ENCODE data around the gene HTR2C. TPM values are rescaled to one million over a fixed set of nuclear protein-coding genes. Genes with fewer than 3 reads are reported as not detected.

Gene HTR2C
- total RNA-seq, 1 experiment from 2014 or later: 1.5 TPM

DNA sequence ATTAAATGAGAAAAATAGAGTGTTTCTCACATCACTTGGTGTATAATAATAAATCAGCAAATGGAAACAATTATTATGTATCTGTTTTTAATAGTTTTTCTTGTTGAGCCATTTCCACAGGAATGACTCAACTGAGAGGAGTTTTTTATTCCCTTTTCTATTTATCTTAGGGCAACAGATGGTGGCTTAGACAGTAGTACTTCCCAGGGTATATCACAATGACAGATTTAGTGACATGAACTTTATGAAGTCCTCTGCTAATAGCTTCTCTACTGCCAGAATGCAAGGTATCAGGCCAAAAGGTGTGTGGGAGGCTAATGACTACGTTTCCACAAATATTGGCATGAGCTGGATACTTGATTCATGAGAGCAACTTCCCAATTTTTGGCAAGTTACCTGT, 126.7 kb downstream of the HTR2C start:
- no peaks in the 10 kb centered on the region for H4K20me1 ChIP-seq (ENCODE audit: control insufficient read depth, insufficient read depth, insufficient read length)
- H3K9ac ChIP-seq (ENCODE audit: extremely low read depth, insufficient read length, low read length): no peak overlapping the region
- H2BK15ac ChIP-seq (ENCODE audit: low read depth, low read length): no peak overlapping the region
- no peaks in the 10 kb centered on the region for H3K9me3 Mint-ChIP-seq
- H3K4me1 Mint-ChIP-seq: no peaks in the 10 kb centered on the region
- H3K79me2 ChIP-seq (ENCODE audit: insufficient read depth, low read length): no peaks in the 10 kb centered on the region
- no peak overlapping the region for H2BK20ac ChIP-seq (ENCODE audit: low read depth, low read length, poor library complexity, severe bottlenecking)
- no peak overlapping the region for H2BK12ac ChIP-seq (ENCODE audit: insufficient read length, low read depth, low read length)
- no peaks in the 10 kb centered on the region; the same call in 1 of the 2 replicates for H3K4me1 ChIP-seq (ENCODE audit: insufficient read depth, low read length)
- no peaks in the 10 kb centered on the region for H3K36me3 Mint-ChIP-seq (ENCODE audit: insufficient read depth in 1 of 3, low read depth in 3 of 3)
- H3K56ac ChIP-seq (ENCODE audit: insufficient read length, low read depth, low read length): no peak overlapping the region
- no peaks in the 10 kb centered on the region for H3K27me3 ChIP-seq (ENCODE audit: insufficient read depth, low read length)
- H4K91ac ChIP-seq (ENCODE audit: insufficient read length, low read depth, low read length): no peak overlapping the region
- no peak overlapping the region for H3K4me3 Mint-ChIP-seq
- no peak overlapping the region for H2AK5ac ChIP-seq (ENCODE audit: insufficient read length, low read length)
- TF ChIP-seq CTCF (conservative IDR thresholded peaks at IDR 0.05): no peak
- H3K27me3 Mint-ChIP-seq (ENCODE audit: low read depth): no peaks in the 10 kb centered on the region
- no peak overlapping the region for H3T11ph ChIP-seq (ENCODE audit: low read length)
- DNase-seq: no peak
- H3K27ac Mint-ChIP-seq: no peak overlapping the region
- H3K27ac ChIP-seq (ENCODE audit: insufficient read length, low read depth, low read length): no peak overlapping the region
- H2BK120ac ChIP-seq (ENCODE audit: low read depth, low read length, poor library complexity, severe bottlenecking): no peak overlapping the region
- WGBS (ENCODE audit: extremely low coverage, insufficient read length, low lambda C conversion rate): no CpG with 5 or more reads among the region's 1 CpG
- no peak overlapping the region for H3K4me2 ChIP-seq (ENCODE audit: insufficient read depth, insufficient read length, low read length)
- H3K9me3 ChIP-seq (ENCODE audit: control insufficient read depth, low read depth, low read length): no peaks in the 10 kb centered on the region
- no peak overlapping the region for H2BK5ac ChIP-seq (ENCODE audit: insufficient read length, low read length)
- no peak overlapping the region for H3K4ac ChIP-seq (ENCODE audit: low read depth, low read length)
- no peak overlapping the region for H3K23ac ChIP-seq (ENCODE audit: insufficient read length, low read depth, low read length)
- H3K18ac ChIP-seq (ENCODE audit: insufficient read length, low read depth, low read length): no peak overlapping the region
- no peaks in the 10 kb centered on the region for H3K79me1 ChIP-seq (ENCODE audit: insufficient read depth, low read depth, low read length, poor library complexity, severe bottlenecking)
- no peak overlapping the region for H3K14ac ChIP-seq (ENCODE audit: insufficient read depth, low read length)
- no peak overlapping the region for H4K5ac ChIP-seq (ENCODE audit: insufficient read length, low read depth, low read length)
- no peak overlapping the region for H4K8ac ChIP-seq (replicated peaks; ENCODE audit: insufficient read length, low read depth, low read length)
- H2AFZ ChIP-seq (ENCODE audit: low read length): no peak overlapping the region
- H3K23me2 ChIP-seq (ENCODE audit: insufficient read length, low read depth, low read length, poor library complexity, severe bottlenecking): no peaks in the 10 kb centered on the region

Data from H9 (cell line).